ENCODE measurements around the gene SHLD1. TPM values are rescaled to one million over a fixed set of nuclear protein-coding genes. Genes with fewer than 3 reads are reported as not detected.

Gene SHLD1
- total RNA-seq, 1 experiment from 2014 or later: 6.7 TPM

DNA sequence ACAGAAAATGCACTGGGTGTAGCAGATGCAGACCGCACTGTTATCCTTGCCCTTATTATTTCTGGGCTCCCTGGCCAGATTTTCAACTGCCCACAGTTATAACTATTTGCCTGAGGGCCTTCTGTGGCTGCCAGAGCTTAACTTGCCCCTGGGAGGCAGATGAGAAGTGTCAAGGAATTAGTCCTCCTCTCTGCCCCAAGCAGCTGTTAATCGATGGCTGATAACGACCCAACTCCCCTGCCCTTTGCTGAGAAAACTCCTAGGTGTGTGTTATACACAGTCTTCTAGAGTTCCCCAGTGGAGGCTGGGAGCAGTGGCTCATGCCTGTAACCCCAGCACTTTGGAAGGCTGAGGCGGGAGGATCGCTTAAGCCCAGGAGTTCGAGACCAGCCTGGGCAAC, 44.4 kb upstream of the SHLD1 start:
- Mint-ChIP-seq H3K9me3 (peaks cover 3 to 6% of the 10 kb centered on the region in 2 experiments; a peak in 4 of 5 replicates), H3K27me3 (ENCODE audit: low read depth) (no peaks in the 10 kb centered on the region), H3K27ac (no peak overlapping the region), H3K4me3 (no peak overlapping the region), H3K36me3 (ENCODE audit: insufficient read depth in 1 of 3, low read depth in 3 of 3) (peaks cover 1 to 3% (median 2%) of the 10 kb centered on the region in 3 experiments; a peak in 4 of 7 replicates), H3K4me1 (peaks cover 0 to 4% of the 10 kb centered on the region in 2 experiments; a peak in 1 of 4 replicates)
- H3K9ac ChIP-seq (ENCODE audit: extremely low read depth, insufficient read length, low read length): no peak overlapping the region
- TF ChIP-seq, protein P1, sequence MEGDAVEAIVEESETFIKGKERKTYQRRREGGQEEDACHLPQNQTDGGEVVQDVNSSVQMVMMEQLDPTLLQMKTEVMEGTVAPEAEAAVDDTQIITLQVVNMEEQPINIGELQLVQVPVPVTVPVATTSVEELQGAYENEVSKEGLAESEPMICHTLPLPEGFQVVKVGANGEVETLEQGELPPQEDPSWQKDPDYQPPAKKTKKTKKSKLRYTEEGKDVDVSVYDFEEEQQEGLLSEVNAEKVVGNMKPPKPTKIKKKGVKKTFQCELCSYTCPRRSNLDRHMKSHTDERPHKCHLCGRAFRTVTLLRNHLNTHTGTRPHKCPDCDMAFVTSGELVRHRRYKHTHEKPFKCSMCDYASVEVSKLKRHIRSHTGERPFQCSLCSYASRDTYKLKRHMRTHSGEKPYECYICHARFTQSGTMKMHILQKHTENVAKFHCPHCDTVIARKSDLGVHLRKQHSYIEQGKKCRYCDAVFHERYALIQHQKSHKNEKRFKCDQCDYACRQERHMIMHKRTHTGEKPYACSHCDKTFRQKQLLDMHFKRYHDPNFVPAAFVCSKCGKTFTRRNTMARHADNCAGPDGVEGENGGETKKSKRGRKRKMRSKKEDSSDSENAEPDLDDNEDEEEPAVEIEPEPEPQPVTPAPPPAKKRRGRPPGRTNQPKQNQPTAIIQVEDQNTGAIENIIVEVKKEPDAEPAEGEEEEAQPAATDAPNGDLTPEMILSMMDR (conservative IDR thresholded peaks at IDR 0.05): no peak
- H3K4me2 ChIP-seq (ENCODE audit: insufficient read depth, insufficient read length, low read length): no peak overlapping the region
- no peak overlapping the region for H2BK120ac ChIP-seq (ENCODE audit: low read depth, low read length, poor library complexity, severe bottlenecking)
- H2BK12ac ChIP-seq (ENCODE audit: insufficient read length, low read depth, low read length): no peak overlapping the region
- no peak overlapping the region for H3K14ac ChIP-seq (ENCODE audit: insufficient read depth, low read length)
- no peak overlapping the region for H2AK5ac ChIP-seq (ENCODE audit: insufficient read length, low read length)
- H3K4ac ChIP-seq (ENCODE audit: low read depth, low read length): no peak overlapping the region
- H3K79me2 ChIP-seq (ENCODE audit: insufficient read depth, low read length): no peaks in the 10 kb centered on the region
- no peak overlapping the region for H3K18ac ChIP-seq (ENCODE audit: insufficient read length, low read depth, low read length)
- H2AFZ ChIP-seq (ENCODE audit: low read length): no peak overlapping the region
- H2BK15ac ChIP-seq (ENCODE audit: low read depth, low read length): no peak overlapping the region
- no peak overlapping the region for H2BK20ac ChIP-seq (ENCODE audit: low read depth, low read length, poor library complexity, severe bottlenecking)
- no peak overlapping the region for H3K23ac ChIP-seq (ENCODE audit: insufficient read length, low read depth, low read length)
- H4K8ac ChIP-seq (replicated peaks; ENCODE audit: insufficient read length, low read depth, low read length): no peak overlapping the region
- H4K20me1 ChIP-seq (ENCODE audit: control insufficient read depth, insufficient read depth, insufficient read length): no peaks in the 10 kb centered on the region
- H3T11ph ChIP-seq (ENCODE audit: low read length): no peak overlapping the region
- no peak overlapping the region for H2BK5ac ChIP-seq (ENCODE audit: insufficient read length, low read length)
- no peaks in the 10 kb centered on the region for H3K4me1 ChIP-seq (ENCODE audit: insufficient read depth, low read length)
- H4K5ac ChIP-seq (ENCODE audit: insufficient read length, low read depth, low read length): no peak overlapping the region
- H3K79me1 ChIP-seq (ENCODE audit: insufficient read depth, low read depth, low read length, poor library complexity, severe bottlenecking): no peaks in the 10 kb centered on the region
- H3K27me3 ChIP-seq (ENCODE audit: insufficient read depth, low read length): no peaks in the 10 kb centered on the region
- H3K23me2 ChIP-seq (ENCODE audit: insufficient read length, low read depth, low read length, poor library complexity, severe bottlenecking): no peaks in the 10 kb centered on the region
- WGBS (ENCODE audit: extremely low coverage, insufficient read length, low lambda C conversion rate): no CpG with 5 or more reads among the region's 6 CpGs
- no peaks in the 10 kb centered on the region for H3K9me3 ChIP-seq (ENCODE audit: control insufficient read depth, low read depth, low read length)
- DNase-seq: no peak
- no peak overlapping the region for H4K91ac ChIP-seq (ENCODE audit: insufficient read length, low read depth, low read length)
- no peak overlapping the region for H3K56ac ChIP-seq (ENCODE audit: insufficient read length, low read depth, low read length)
- H3K27ac ChIP-seq (ENCODE audit: insufficient read length, low read depth, low read length): no peak overlapping the region

Data from H9 (cell line).